GM21717 (cell line): ENCODE results near the gene UTS2R.
"Not testable (repeated sequence)": the region's sequence is repeated elsewhere in the genome, so short reads cannot be mapped to it uniquely, and the experiment has no call there.

Experiments
- ATAC-seq: cut with Tn5 transposase; IDR thresholded peaks from one replicate; pipeline ENCODE4 v1.9.1; 2021; ENCODE audit warnings: mild to moderate bottlenecking, moderate library complexity; ENCODE audit not compliant: unreplicated experiment

Gene UTS2R

GRCh38 chr17:82333279-82334171 lies 38.0 kb upstream of the UTS2R start, which contains the start of gene SECTM1:
SECTM1 (minus strand) TSS chr17:82333766; CDS start chr17:82327240, 6,526 bp downstream.
- no peak for ATAC-seq

- ATAC-seq = no peak
These were observed 37.4 kb upstream of the UTS2R start for GRCh38 chr17:82334204-82334621.

GRCh38 chr17:82334622-82335394 lies 36.8 kb upstream of the UTS2R start:
- ATAC-seq = no peak

GRCh38 chr17:82338858-82339633 lies 32.5 kb upstream of the UTS2R start:
- ATAC-seq = no peak

- ATAC-seq = no peak
These were observed 31.7 kb upstream of the UTS2R start for GRCh38 chr17:82339634-82340580.

- no peak for ATAC-seq
These were observed 29.0 kb upstream of the UTS2R start for GRCh38 chr17:82342361-82343079.

- ATAC-seq = no peak
These were observed 28.0 kb upstream of the UTS2R start for GRCh38 chr17:82343560-82343959.

- ATAC-seq = no peak
These were observed 27.2 kb upstream of the UTS2R start for GRCh38 chr17:82344175-82344907.

GRCh38 chr17:82345151-82345976 lies 26.2 kb upstream of the UTS2R start:
- no peak for ATAC-seq

- ATAC-seq = no peak
These were observed 24.9 kb upstream of the UTS2R start for GRCh38 chr17:82346342-82347300.

- not testable (repeated sequence) for ATAC-seq
These were observed 23.6 kb upstream of the UTS2R start for GRCh38 chr17:82347994-82348393.

- ATAC-seq = no peak
These were observed 23.1 kb upstream of the UTS2R start for GRCh38 chr17:82348434-82348833.

GRCh38 chr17:82348866-82349265 lies 22.7 kb upstream of the UTS2R start:
- no peak for ATAC-seq

- no peak for ATAC-seq
These were observed 22.3 kb upstream of the UTS2R start for GRCh38 chr17:82349287-82349701.

- no peak for ATAC-seq
These were observed 21.2 kb upstream of the UTS2R start for GRCh38 chr17:82350182-82351030.

GRCh38 chr17:82351254-82351712 lies 20.3 kb upstream of the UTS2R start:
- ATAC-seq = no peak
